Liver (tissue), 3 donors: ENCODE results near the gene AOPEP.

ENCODE experiments used
- FOXA1 ChIP-seq: IDR thresholded peaks from 2 replicates; pipeline ENCODE4 v1.6.1; 2016; ENCODE audit warnings: antibody characterized with exemption
- GABPA ChIP-seq, 2 donors: IDR thresholded peaks in 1 of 2; conservative IDR thresholded peaks in 1 of 2; 2 replicates each; pipeline ENCODE4 v1.6.1; 2016; ENCODE audit warnings: antibody characterized with exemption in 2 of 2, mild to moderate bottlenecking in 1 of 2, moderate library complexity in 1 of 2
- JUND ChIP-seq, 2 donors: IDR thresholded peaks; 2 replicates each; pipeline ENCODE4 v1.6.1; 2016; ENCODE audit warnings: antibody characterized with exemption in 2 of 2
- RAD21 ChIP-seq, 2 donors: IDR thresholded peaks; 2 replicates each; pipeline ENCODE4 v1.6.1; 2016; ENCODE audit warnings: antibody characterized with exemption in 2 of 2, mild to moderate bottlenecking in 2 of 2
- SP1 ChIP-seq: IDR thresholded peaks from 2 replicates; pipeline ENCODE4 v1.6.1; 2018; ENCODE audit warnings: antibody characterized with exemption, mild to moderate bottlenecking
- TAF1 ChIP-seq: conservative IDR thresholded peaks from 2 replicates; pipeline ENCODE4 v1.6.1; 2016; ENCODE audit warnings: antibody characterized with exemption, mild to moderate bottlenecking
- YY1 ChIP-seq: IDR thresholded peaks from 2 replicates; pipeline ENCODE4 v1.6.1; 2016; ENCODE audit warnings: antibody characterized with exemption, mild to moderate bottlenecking
- TF ChIP-seq, protein P1 (sequence below): fragments of 150-350 bp; IDR thresholded peaks from 2 replicates; pipeline ENCODE4 v1.5.1; 2017; ENCODE audit warnings: improper control_type of control experiment, low read depth, low read length; ENCODE audit not compliant: missing input control
- TF ChIP-seq, protein P2 (sequence below): IDR thresholded peaks from 2 replicates; pipeline ENCODE4 v1.6.1; 2016; ENCODE audit warnings: antibody characterized with exemption
- TF ChIP-seq, protein P3 (sequence below): IDR thresholded peaks from 2 replicates; pipeline ENCODE4 v1.6.1; 2016; ENCODE audit warnings: antibody characterized with exemption
- TF ChIP-seq, protein P4 (sequence below): IDR thresholded peaks from 2 replicates; pipeline ENCODE4 v1.6.1; 2016; ENCODE audit warnings: antibody characterized with exemption, mild to moderate bottlenecking
- donor health status: healthy.
- donor health status: healthy.

DNA sequence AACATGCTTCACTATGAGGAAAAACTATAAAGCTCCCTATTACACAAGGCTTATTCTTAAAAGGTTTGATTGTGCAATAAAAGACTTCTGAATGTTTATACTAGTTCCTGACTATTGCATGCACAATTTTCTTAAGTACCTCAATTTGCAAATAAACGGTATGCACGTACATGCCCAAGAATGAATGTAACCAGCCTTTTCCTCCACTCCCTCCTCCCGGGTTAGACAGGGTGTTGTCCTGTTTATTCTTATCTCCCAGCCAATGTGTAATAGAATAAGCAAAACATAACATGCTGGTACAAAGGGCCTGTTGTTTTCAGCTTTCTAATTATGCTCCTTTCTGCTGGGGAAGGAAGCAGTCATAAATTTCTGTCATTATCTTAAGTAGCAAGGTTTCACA lies 79.1 kb downstream of the AOPEP start:
- TF ChIP-seq, protein P1, sequence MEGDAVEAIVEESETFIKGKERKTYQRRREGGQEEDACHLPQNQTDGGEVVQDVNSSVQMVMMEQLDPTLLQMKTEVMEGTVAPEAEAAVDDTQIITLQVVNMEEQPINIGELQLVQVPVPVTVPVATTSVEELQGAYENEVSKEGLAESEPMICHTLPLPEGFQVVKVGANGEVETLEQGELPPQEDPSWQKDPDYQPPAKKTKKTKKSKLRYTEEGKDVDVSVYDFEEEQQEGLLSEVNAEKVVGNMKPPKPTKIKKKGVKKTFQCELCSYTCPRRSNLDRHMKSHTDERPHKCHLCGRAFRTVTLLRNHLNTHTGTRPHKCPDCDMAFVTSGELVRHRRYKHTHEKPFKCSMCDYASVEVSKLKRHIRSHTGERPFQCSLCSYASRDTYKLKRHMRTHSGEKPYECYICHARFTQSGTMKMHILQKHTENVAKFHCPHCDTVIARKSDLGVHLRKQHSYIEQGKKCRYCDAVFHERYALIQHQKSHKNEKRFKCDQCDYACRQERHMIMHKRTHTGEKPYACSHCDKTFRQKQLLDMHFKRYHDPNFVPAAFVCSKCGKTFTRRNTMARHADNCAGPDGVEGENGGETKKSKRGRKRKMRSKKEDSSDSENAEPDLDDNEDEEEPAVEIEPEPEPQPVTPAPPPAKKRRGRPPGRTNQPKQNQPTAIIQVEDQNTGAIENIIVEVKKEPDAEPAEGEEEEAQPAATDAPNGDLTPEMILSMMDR = no peak
- TF ChIP-seq, protein P2, sequence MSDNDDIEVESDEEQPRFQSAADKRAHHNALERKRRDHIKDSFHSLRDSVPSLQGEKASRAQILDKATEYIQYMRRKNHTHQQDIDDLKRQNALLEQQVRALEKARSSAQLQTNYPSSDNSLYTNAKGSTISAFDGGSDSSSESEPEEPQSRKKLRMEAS = no peak
- no peak for TF ChIP-seq YY1
- no peak for TF ChIP-seq SP1
- TF ChIP-seq, protein P3, sequence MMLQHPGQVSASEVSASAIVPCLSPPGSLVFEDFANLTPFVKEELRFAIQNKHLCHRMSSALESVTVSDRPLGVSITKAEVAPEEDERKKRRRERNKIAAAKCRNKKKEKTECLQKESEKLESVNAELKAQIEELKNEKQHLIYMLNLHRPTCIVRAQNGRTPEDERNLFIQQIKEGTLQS = no peak
- TF ChIP-seq GABPA (IDR thresholded peaks at IDR 0.05 in 1 of 2, conservative IDR thresholded peaks at IDR 0.05 in 1 of 2) = no peak
- TF ChIP-seq, protein P4, sequence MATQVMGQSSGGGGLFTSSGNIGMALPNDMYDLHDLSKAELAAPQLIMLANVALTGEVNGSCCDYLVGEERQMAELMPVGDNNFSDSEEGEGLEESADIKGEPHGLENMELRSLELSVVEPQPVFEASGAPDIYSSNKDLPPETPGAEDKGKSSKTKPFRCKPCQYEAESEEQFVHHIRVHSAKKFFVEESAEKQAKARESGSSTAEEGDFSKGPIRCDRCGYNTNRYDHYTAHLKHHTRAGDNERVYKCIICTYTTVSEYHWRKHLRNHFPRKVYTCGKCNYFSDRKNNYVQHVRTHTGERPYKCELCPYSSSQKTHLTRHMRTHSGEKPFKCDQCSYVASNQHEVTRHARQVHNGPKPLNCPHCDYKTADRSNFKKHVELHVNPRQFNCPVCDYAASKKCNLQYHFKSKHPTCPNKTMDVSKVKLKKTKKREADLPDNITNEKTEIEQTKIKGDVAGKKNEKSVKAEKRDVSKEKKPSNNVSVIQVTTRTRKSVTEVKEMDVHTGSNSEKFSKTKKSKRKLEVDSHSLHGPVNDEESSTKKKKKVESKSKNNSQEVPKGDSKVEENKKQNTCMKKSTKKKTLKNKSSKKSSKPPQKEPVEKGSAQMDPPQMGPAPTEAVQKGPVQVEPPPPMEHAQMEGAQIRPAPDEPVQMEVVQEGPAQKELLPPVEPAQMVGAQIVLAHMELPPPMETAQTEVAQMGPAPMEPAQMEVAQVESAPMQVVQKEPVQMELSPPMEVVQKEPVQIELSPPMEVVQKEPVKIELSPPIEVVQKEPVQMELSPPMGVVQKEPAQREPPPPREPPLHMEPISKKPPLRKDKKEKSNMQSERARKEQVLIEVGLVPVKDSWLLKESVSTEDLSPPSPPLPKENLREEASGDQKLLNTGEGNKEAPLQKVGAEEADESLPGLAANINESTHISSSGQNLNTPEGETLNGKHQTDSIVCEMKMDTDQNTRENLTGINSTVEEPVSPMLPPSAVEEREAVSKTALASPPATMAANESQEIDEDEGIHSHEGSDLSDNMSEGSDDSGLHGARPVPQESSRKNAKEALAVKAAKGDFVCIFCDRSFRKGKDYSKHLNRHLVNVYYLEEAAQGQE = no peak
- no peak for TF ChIP-seq JUND (IDR thresholded peaks at IDR 0.05)
- no peak for TF ChIP-seq TAF1
- no peak for TF ChIP-seq RAD21 (IDR thresholded peaks at IDR 0.05)
- no peak for TF ChIP-seq FOXA1
